GM23248 (cell line): ENCODE measurements around the gene HCRTR2.

ENCODE experiments used
- EZH2 ChIP-seq: fragments of 200-600 bp; sonication (generic); IDR thresholded peaks from 2 replicates; pipeline ENCODE4 v1.6.1; 2018; ENCODE audit warnings: antibody characterized with exemption, mild to moderate bottlenecking; ENCODE audit not compliant: insufficient read depth, poor library complexity, severe bottlenecking
- EZH2phosphoT487 ChIP-seq: fragments of 200-600 bp; sonication (generic); IDR thresholded peaks from 2 replicates; pipeline ENCODE4 v1.6.1; 2018; ENCODE audit warnings: antibody characterized with exemption, moderate library complexity, mild to moderate bottlenecking, low read depth; ENCODE audit not compliant: insufficient read depth

DNA sequence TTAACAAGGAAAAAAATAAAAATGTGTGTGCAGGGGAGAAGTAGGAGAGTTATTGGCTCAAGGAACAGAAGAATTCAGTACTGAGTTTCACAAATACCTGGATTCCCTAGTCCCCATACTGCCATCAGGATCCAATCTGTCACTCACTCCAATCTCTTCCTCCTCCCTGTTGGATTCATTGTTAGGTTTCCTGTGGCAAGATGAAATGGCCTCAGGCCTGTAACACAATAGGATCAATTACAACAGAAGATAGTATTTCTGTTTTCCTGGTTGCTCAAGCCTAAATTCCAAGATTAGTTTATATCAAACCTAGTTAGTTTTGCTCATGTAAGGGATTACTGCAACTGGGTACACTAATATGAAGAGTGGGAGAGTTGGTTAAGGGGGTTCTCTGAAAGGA lies 24.4 kb downstream of the HCRTR2 start:
- TF ChIP-seq EZH2 = no peak
- TF ChIP-seq EZH2phosphoT487 = no peak
